Esophagus (tissue), 2 donors: ENCODE measurements around the gene LZTS2. TPM values are rescaled to one million over a fixed set of nuclear protein-coding genes. Genes with fewer than 3 reads are reported as not detected.

Experiments used
- H3K27ac ChIP-seq, 2 donors: one replicate each; pipeline ENCODE4 v1.5.1; 2013; ENCODE audit warnings: low read depth in 2 of 2, mild to moderate bottlenecking in 2 of 2, inconsistent platforms in 1 of 2, low read length in 1 of 2, moderate library complexity in 1 of 2
- H3K27me3 ChIP-seq, 2 donors: one replicate each; pipeline ENCODE4 v1.6.1; 2013; ENCODE audit warnings: low read length in 2 of 2, control low read depth in 1 of 2, mild to moderate bottlenecking in 1 of 2; ENCODE audit not compliant: insufficient read depth in 2 of 2, control insufficient read depth in 1 of 2
- H3K36me3 ChIP-seq, 2 donors: one replicate each; pipeline ENCODE4 v1.6.1; 2013; ENCODE audit warnings: low read length in 1 of 2; ENCODE audit not compliant: control insufficient read depth in 2 of 2, insufficient read depth in 2 of 2
- H3K4me1 ChIP-seq, 2 donors: one replicate each; pipeline ENCODE4 v1.6.1; 2013; ENCODE audit warnings: low read length in 1 of 2; ENCODE audit not compliant: control insufficient read depth in 2 of 2, insufficient read depth in 2 of 2
- H3K4me3 ChIP-seq, 2 donors: one replicate each; pipeline ENCODE4 v1.5.1; 2013; ENCODE audit warnings: low read length in 2 of 2, mild to moderate bottlenecking in 2 of 2, low read depth in 1 of 2, moderate library complexity in 1 of 2
- H3K9me3 ChIP-seq, 2 donors: one replicate each; pipeline ENCODE4 v1.6.1; 2013; ENCODE audit warnings: mild to moderate bottlenecking in 2 of 2, low read depth in 1 of 2, low read length in 1 of 2, moderate library complexity in 1 of 2; ENCODE audit not compliant: control insufficient read depth in 2 of 2, insufficient read depth in 1 of 2
- WGBS, 2 donors: extraction: QIAGEN DNeasy Blood & Tissue Kit; methylation state at CpG; one replicate each; pipeline ENCODE4 v1.1.7; 2013; 5-methylcytosine and 5-hydroxymethylcytosine counted together
- polyA plus RNA-seq, 2 donors: library from polyadenylated mRNA; stranded (reverse); fragments of 200-250 nt; gene quantifications; one replicate each; pipeline ENCODE4 v1.2.3, GENCODE V29; 2013
- donor health status: healthy with polysubstance abuse.
- donor health status: Bipolar disorder and iron deficiency.

LZTS2 gene
- polyA plus RNA-seq, 2 donors = 31.8 to 34.9 TPM

DNA sequence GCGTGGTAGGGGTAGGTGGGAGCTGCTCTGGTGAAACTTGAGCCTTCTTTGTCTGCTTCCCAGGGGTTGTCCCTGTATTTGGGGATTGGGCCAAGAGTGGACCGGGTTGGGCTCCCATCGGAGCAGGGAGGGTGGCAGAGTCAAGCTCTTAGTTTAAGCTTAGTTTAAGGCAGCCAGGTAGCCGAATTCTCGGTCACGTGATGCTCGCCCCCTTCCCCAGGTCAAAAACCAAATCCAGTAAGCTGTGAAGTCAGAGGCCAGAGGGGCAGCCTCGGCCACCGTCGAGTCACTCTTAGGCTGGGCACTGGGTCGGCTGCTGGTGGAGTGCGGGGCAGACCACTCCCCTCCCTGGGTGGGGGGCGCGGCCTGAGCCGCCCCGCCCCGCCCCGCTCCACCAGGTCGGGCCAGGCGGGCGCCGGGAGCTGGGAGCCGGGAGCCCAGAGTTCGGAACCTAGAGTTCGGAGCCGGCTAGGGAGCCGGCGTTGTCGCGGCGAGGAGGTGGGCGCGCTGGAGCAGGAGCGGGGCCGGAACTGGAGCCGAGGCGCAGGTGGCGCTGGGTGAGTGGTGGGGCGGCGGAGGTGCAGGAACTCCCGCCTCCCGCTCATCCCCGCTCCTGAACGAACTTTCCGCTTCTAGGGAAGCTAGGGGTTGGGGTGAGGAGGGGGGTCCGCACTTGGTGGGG is 2.8 kb upstream of the LZTS2 start:
- 4% methylated on average over 43 to 46 of the region's 46 CpGs for WGBS, 2 donors
- Histone ChIP-seq H3K9me3 (no peaks in the 10 kb centered on the region), H3K27ac (peak overlapping the region; percentile 95 to 98), H3K27me3 (no peaks in the 10 kb centered on the region), H3K4me3 (peak overlapping the region; percentile 63 to 83), H3K4me1 (peaks cover 3 to 17% of the 10 kb centered on the region in 2 donors), H3K36me3 (peaks cover 4 to 5% of the 10 kb centered on the region in 2 donors)

- Histone ChIP-seq H3K36me3 (peaks cover 5 to 6% of the 10 kb centered on the region in 2 donors), H3K27ac (peak overlapping the region; percentile 95 to 98), H3K27me3 (no peaks in the 10 kb centered on the region), H3K9me3 (no peaks in the 10 kb centered on the region), H3K4me3 (peak overlapping the region; percentile 63 to 83), H3K4me1 (peaks cover 3 to 17% of the 10 kb centered on the region in 2 donors)
- WGBS, 2 donors = 0 to 1% methylated on average over 55 to 66 of the region's 66 CpGs
Observed at GRCh38 chr10:100997360-100998182, 2.0 kb upstream of the LZTS2 start.

- Histone ChIP-seq H3K4me3 (peak overlapping the region; percentile 63 to 83), H3K36me3 (peaks cover 1 to 5% of the 10 kb centered on the region in 2 donors), H3K9me3 (no peaks in the 10 kb centered on the region), H3K27me3 (no peaks in the 10 kb centered on the region), H3K4me1 (peaks cover 3 to 17% of the 10 kb centered on the region in 2 donors), H3K27ac (peak overlapping the region; percentile 95 to 98)
- WGBS, 2 donors = 3 to 4% methylated on average over 25 of the region's 25 CpGs
Observed at GRCh38 chr10:100998183-100998990, 1.2 kb upstream of the LZTS2 start.

DNA sequence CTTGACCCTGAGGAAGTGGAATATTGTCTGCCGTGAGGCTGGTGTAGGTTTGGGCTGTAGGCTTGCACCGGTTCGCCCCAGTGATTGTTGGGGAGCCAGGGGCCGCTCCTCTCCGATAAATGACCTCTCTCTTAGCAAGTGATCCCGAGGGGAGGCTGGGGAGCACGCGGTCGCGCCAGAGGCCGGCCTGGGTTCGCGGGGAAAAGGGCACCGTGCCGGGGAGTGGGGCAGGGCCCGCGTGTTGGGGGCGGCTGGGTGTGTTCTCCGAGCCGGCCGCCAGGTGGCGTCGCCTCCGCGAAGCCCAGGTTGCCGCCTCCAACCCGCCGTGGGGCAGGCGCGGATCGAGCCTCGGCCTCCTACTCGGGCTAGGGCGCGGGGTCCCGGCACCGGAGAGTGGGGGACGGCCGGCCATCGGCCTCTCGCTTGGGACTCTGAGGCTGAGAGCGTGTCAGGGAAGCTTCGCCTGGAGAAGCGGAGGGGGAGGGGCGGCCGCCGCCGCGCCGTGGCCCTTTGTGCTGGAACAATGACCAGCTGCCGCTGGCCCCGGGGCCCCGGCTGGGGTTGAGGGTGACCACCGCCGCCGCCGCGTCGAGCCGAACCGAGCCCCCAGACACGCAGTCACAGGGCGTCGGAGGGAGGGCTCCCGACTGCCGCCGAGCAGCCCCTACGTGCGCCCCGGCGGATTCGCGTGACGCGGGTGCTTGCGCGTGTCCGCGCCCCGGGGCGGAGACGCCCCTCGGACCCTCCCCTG is 442 bp upstream of the LZTS2 start:
- 0 to 1% methylated on average over 67 to 83 of the region's 83 CpGs for WGBS, 2 donors
- H3K4me1 ChIP-seq = peaks cover 3 to 17% of the 10 kb centered on the region in 2 donors
- H3K4me3 ChIP-seq = peak overlapping the region; percentile 63 to 83
- H3K27me3 ChIP-seq = no peaks in the 10 kb centered on the region
- H3K36me3 ChIP-seq = peaks cover 4 to 12% of the 10 kb centered on the region in 2 donors
- H3K9me3 ChIP-seq = no peaks in the 10 kb centered on the region
- H3K27ac ChIP-seq = peak overlapping the region; percentile 95 to 98

DNA sequence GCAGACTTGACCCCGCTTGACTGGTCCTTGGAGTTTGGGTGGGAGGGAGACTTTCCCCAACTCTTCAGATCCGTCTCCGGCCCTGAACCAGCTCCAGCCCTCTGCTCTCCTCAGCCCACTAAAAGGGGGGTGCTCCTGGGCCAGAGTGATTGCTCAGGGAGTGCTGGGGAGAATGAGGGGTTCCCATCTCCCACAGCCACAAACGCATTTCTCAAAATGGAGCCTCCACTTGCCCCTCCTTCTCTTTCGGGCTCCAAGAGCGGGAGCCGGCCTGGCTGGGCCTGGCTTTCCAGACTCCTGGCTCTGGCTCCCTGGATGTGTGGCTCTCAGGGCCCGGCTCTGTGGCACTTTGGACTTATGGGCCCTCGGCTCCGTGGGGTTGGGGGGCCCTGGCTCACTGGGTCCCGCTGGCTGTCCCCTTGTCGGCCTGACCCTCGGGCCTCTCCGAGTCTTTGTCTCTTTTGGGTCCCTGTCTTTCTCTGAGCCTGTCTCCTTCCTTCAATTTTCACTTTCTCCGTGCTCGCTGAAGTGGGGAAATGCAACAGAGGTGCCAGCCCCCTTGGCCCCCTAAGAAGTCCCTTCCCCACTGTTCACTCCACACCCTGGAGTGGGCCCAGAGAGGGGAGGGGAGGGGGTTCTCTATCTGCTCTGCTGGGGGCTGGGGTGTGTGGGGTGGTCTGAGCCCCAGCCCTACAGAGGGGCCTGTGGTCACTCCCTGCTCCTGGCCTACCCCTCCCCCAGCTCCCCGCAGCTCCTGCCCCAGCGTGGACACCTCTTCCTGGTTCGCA is 713 bp downstream of the LZTS2 start:
- Histone ChIP-seq H3K4me1 (peaks cover 3 to 17% of the 10 kb centered on the region in 2 donors), H3K9me3 (no peaks in the 10 kb centered on the region), H3K36me3 (peaks cover 4 to 16% of the 10 kb centered on the region in 2 donors), H3K27ac (peak overlapping the region; percentile 95 to 98), H3K4me3 (peak overlapping the region; percentile 63 to 83), H3K27me3 (no peaks in the 10 kb centered on the region)
- 10 to 15% methylated on average over 19 of the region's 19 CpGs for WGBS, 2 donors

DNA sequence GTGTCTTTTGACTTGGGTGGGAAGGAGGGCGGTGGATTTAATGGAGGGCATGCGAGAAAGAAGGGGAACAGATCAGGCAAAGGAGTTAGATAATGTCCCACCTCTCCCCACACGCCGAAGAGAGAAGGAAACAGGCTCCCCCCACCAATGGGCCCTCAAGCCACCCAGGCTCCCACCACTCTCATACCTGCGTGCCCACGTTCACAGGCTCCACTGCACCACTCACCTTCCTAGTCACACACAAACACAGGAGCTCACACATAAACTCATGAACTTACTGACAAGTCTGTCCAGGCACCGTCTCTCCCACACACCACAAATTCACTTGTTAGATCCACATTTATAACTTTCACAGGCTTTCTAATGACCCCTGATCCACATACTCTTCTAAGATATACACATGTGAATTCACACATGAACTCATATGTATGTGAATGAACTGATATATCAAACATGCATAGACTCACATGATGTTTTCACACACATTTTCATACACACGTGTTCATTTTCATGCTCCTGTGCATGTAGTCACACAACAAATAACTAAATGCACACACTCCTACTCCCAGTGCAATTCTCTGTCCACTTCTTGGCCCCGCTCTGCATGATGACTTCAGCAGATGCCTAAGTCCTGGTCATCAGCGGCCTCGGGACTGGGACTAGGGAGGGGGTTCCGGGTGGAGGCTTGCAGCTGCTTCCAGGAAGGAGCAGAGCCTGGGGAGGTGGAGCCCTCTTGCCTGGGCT is 1.5 kb downstream of the LZTS2 start:
- no peaks in the 10 kb centered on the region for H3K27me3 ChIP-seq
- H3K27ac ChIP-seq = peak overlapping the region; percentile 95 to 98
- H3K4me1 ChIP-seq = peaks cover 3 to 17% of the 10 kb centered on the region in 2 donors
- no peaks in the 10 kb centered on the region for H3K9me3 ChIP-seq
- peaks cover 4 to 21% of the 10 kb centered on the region in 2 donors for H3K36me3 ChIP-seq
- peak overlapping the region; percentile 63 to 83 for H3K4me3 ChIP-seq
- WGBS, 2 donors = 28 to 39% methylated on average over 12 of the region's 12 CpGs

DNA sequence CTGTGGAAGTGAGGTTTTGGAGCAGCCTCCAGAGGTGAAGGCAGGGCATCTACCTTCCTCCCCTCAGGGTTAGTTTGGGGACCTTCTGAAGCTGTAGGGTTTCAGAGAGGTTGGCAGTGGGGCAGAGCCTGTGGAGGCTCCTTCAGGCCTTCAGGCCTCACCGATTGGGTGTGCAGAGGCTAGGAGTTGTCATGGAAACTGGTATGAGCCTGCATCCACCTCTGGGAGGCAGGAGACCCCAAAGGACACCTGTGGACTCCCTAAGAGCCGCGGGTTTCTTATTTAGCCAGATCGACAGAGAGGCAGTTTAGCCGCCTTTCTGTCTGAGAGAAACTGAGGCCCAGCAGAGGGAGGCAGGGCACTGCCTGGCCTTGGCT is 2.0 kb downstream of the LZTS2 start:
- Histone ChIP-seq H3K4me1 (peaks cover 3 to 13% of the 10 kb centered on the region in 2 donors), H3K4me3 (no peak overlapping the region), H3K9me3 (no peaks in the 10 kb centered on the region), H3K27me3 (no peaks in the 10 kb centered on the region), H3K27ac (peak overlapping the region; percentile 50 to 78), H3K36me3 (peaks cover 4 to 26% of the 10 kb centered on the region in 2 donors)
- 56 to 67% methylated on average over 5 of the region's 5 CpGs for WGBS, 2 donors

GRCh38 chr10:101002456-101002855 is 2.8 kb downstream of the LZTS2 start:
- Histone ChIP-seq H3K36me3 (peaks cover 4 to 31% of the 10 kb centered on the region in 2 donors), H3K27ac (peak overlapping the region; percentile 50 to 78), H3K27me3 (no peaks in the 10 kb centered on the region), H3K4me3 (peak overlapping the region in 1 of 2 donors; percentile 3), H3K4me1 (peaks cover 3 to 12% of the 10 kb centered on the region in 2 donors), H3K9me3 (no peaks in the 10 kb centered on the region)
- WGBS, 2 donors = 82 to 84% methylated on average over 10 to 11 of the region's 11 CpGs
